ENCODE data around the gene NSMCE1.

DNA sequence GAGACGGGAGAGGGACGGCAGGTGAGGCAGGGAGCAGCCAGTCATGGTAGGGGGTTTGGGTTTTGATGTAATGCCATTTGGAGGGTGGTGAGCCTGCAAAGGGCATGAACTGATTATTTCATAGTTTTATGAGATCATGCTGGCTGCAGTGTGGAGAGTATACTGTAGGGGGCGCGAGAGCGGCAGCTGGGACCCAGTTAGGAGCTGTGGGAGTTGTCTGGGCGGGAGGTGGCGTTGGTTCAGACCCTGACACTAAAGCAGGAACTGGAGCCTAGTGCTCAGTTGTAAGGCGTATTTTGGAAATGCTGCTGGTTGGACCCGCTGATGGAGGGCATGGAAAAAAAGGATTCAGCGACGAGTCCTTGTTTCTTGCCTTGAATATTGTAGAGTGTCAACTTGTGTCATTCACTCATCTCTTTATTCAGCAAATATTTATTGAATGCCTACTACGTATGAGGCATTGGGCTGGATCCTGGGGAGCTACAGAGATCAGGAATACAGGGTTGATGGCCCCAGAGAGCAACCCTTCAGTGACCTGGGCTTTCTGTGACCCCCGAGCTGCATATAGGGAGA lies 89.0 kb downstream of the NSMCE1 start:
- TF ChIP-seq, protein P1, sequence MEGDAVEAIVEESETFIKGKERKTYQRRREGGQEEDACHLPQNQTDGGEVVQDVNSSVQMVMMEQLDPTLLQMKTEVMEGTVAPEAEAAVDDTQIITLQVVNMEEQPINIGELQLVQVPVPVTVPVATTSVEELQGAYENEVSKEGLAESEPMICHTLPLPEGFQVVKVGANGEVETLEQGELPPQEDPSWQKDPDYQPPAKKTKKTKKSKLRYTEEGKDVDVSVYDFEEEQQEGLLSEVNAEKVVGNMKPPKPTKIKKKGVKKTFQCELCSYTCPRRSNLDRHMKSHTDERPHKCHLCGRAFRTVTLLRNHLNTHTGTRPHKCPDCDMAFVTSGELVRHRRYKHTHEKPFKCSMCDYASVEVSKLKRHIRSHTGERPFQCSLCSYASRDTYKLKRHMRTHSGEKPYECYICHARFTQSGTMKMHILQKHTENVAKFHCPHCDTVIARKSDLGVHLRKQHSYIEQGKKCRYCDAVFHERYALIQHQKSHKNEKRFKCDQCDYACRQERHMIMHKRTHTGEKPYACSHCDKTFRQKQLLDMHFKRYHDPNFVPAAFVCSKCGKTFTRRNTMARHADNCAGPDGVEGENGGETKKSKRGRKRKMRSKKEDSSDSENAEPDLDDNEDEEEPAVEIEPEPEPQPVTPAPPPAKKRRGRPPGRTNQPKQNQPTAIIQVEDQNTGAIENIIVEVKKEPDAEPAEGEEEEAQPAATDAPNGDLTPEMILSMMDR (IDR thresholded peaks at IDR 0.05; ENCODE audit: low read length) = peak; percentile 94
- no peak for TF ChIP-seq EZH2 (IDR thresholded peaks at IDR 0.05; ENCODE audit: borderline replicate concordance, low read length)

Data from OCI-LY1 (cell line).